H1 (cell line): ENCODE results near the gene DHX38. TPM values are rescaled to one million over a fixed set of nuclear protein-coding genes. Genes with fewer than 3 reads are reported as not detected.

ENCODE experiments used
- BCL11A ChIP-seq, 2 experiments: IDR thresholded peaks; one replicate each; pipeline ENCODE4 v1.6.1; 2011; ENCODE audit warnings: low read depth in 2 of 2, low read length in 2 of 2, mild to moderate bottlenecking in 2 of 2
- CHD7 ChIP-seq: fragments of 300-600 bp; sonication (generic); IDR thresholded peaks from 2 replicates; pipeline ENCODE4 v1.7.1; 2012; ENCODE audit warnings: low read length, moderate library complexity, mild to moderate bottlenecking, inconsistent platforms; ENCODE audit not compliant: insufficient replicate concordance
- CREB1 ChIP-seq: IDR thresholded peaks from 2 replicates; pipeline ENCODE4 v1.6.1; 2012; ENCODE audit warnings: inconsistent platforms
- GTF2F1 ChIP-seq: IDR thresholded peaks from 2 replicates; pipeline ENCODE4 v1.6.1; 2012; ENCODE audit warnings: low read depth, low read length, improper control_type of control experiment, borderline replicate concordance
- JUND ChIP-seq: IDR thresholded peaks from 2 replicates; pipeline ENCODE4 v1.6.1; 2011; ENCODE audit warnings: mild to moderate bottlenecking, improper control_type of control experiment, low read length
- MAFK ChIP-seq: IDR thresholded peaks from 2 replicates; pipeline ENCODE4 v1.6.1; 2012; ENCODE audit warnings: low read depth, mild to moderate bottlenecking, improper control_type of control experiment, low read length
- NRF1 ChIP-seq: IDR thresholded peaks from 2 replicates; pipeline ENCODE4 v1.6.1; 2011; ENCODE audit warnings: mild to moderate bottlenecking, low read depth, low read length, improper control_type of control experiment
- RBBP5 ChIP-seq: IDR thresholded peaks from 2 replicates; pipeline ENCODE4 v1.7.1; 2012; ENCODE audit warnings: low read depth, mild to moderate bottlenecking, inconsistent platforms, low read length, moderate library complexity, borderline replicate concordance
- TBP ChIP-seq: IDR thresholded peaks from 2 replicates; pipeline ENCODE4 v1.6.1; 2011; ENCODE audit warnings: low read depth, low read length, improper control_type of control experiment
- TEAD4 ChIP-seq: IDR thresholded peaks from 2 replicates; pipeline ENCODE4 v1.6.1; 2012; ENCODE audit warnings: low read depth, low read length, inconsistent platforms, mixed read lengths
- polyA plus RNA-seq, 7 experiments: library from polyadenylated mRNA; depleted of rRNA in 3 of 7; stranded (reverse) in 5 of 7; unstranded in 2 of 7; fragments of >200 nt in 5 of 7; fragments of 200-250 nt in 2 of 7; gene quantifications; 1 replicate in 5 of 7; 2 replicates in 1 of 7; 4 replicates in 1 of 7; pipeline versions ENCODE4 v1.2.1 to v1.2.3, GENCODE V29; 2011 to 2013; ENCODE audit warnings: missing spikeins in 2 of 7, mixed read lengths in 2 of 7
- total RNA-seq: library from RNA; stranded (reverse); fragmentation: NEBNext Ultra II Directional; extraction: Animal tissue kit (Norgen Biotek cat#: 25700); gene quantifications from 2 replicates; pipeline ENCODE4 v1.2.1, GENCODE V29; 2021
- TF ChIP-seq, protein P1 (sequence below): IDR thresholded peaks from 2 replicates; pipeline ENCODE4 v1.6.1; 2012; ENCODE audit warnings: low read length, inconsistent platforms

The DHX38 gene
- total and polyA plus RNA-seq, 2 of the 8 experiments (the other 6 are each of a cell fraction or from before 2014, with no cell fraction given), result 27.3 to 53.5 TPM

DNA sequence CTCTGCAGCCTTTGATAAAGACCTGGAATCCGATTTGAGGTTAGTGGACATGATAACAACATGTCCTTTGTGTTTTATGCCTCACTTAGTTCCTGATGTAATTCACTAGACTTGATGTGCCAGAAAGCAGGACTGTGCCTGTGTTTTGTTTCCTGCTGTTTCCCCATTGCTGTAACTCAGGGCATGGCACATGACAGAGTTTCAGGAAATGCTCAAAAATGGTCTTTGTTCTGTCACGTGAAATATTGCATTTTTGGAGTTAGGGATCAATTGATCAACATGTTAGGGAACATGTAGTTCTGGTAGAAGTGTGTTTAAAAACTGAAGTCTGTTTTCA is 32.8 kb downstream of the DHX38 start (continued):
- TF ChIP-seq CHD7 (no peak), GTF2F1 (no peak), BCL11A (IDR thresholded peaks at IDR 0.05; ENCODE audit: low read depth in 2 of 2, low read length in 2 of 2) (no peak), CREB1 (no peak), JUND (no peak), TEAD4 (no peak), MAFK (no peak), RBBP5 (no peak), NRF1 (no peak), TBP (no peak)
- TF ChIP-seq, protein P1, sequence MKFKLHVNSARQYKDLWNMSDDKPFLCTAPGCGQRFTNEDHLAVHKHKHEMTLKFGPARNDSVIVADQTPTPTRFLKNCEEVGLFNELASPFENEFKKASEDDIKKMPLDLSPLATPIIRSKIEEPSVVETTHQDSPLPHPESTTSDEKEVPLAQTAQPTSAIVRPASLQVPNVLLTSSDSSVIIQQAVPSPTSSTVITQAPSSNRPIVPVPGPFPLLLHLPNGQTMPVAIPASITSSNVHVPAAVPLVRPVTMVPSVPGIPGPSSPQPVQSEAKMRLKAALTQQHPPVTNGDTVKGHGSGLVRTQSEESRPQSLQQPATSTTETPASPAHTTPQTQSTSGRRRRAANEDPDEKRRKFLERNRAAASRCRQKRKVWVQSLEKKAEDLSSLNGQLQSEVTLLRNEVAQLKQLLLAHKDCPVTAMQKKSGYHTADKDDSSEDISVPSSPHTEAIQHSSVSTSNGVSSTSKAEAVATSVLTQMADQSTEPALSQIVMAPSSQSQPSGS, result no peak
